ENCODE results near the gene DUOXA1.

DUOXA1 gene

GRCh38 chr15:45134046-45134445, 4.4 kb upstream of the DUOXA1 start:
- no peak for TF ChIP-seq CTCF (IDR thresholded peaks at IDR 0.05; ENCODE audit: control insufficient read depth, insufficient read depth, low read depth, low read length, missing control alignments)
- H3K4me3 ChIP-seq (ENCODE audit: control insufficient read depth, low read depth, low read length): no peak overlapping the region
- no peak for DNase-seq (ENCODE audit: low read depth)

GRCh38 chr15:45133561-45133920, 3.9 kb upstream of the DUOXA1 start:
- H3K4me3 ChIP-seq (ENCODE audit: control insufficient read depth, low read depth, low read length): no peak overlapping the region
- no peak for TF ChIP-seq CTCF (IDR thresholded peaks at IDR 0.05; ENCODE audit: control insufficient read depth, insufficient read depth, low read depth, low read length, missing control alignments)
- no peak for DNase-seq (ENCODE audit: low read depth)

GRCh38 chr15:45132844-45133560, 3.3 kb upstream of the DUOXA1 start:
- H3K4me3 ChIP-seq (ENCODE audit: control insufficient read depth, low read depth, low read length): no peak overlapping the region
- TF ChIP-seq CTCF (IDR thresholded peaks at IDR 0.05; ENCODE audit: control insufficient read depth, insufficient read depth, low read depth, low read length, missing control alignments): no peak

GRCh38 chr15:45131510-45131909, 1.8 kb upstream of the DUOXA1 start:
- no peak for DNase-seq (ENCODE audit: low read depth)
- TF ChIP-seq CTCF (IDR thresholded peaks at IDR 0.05; ENCODE audit: control insufficient read depth, insufficient read depth, low read depth, low read length, missing control alignments): no peak
- no peak overlapping the region for H3K4me3 ChIP-seq (ENCODE audit: control insufficient read depth, low read depth, low read length)

More at GRCh38 chr15:45132844-45133560, 3.3 kb upstream of the DUOXA1 start:
- DNase-seq (ENCODE audit: low read depth): no peak

GRCh38 chr15:45130291-45131000, 767 bp upstream of the DUOXA1 start:
- TF ChIP-seq CTCF (IDR thresholded peaks at IDR 0.05; ENCODE audit: control insufficient read depth, insufficient read depth, low read depth, low read length, missing control alignments): no peak
- no peak overlapping the region for H3K4me3 ChIP-seq (ENCODE audit: control insufficient read depth, low read depth, low read length)
- no peak for DNase-seq (ENCODE audit: low read depth)

- DNase-seq (ENCODE audit: low read depth): no peak
- H3K4me3 ChIP-seq (ENCODE audit: control insufficient read depth, low read depth, low read length): peak overlapping the region; percentile 5
- no peak for TF ChIP-seq CTCF (IDR thresholded peaks at IDR 0.05; ENCODE audit: control insufficient read depth, insufficient read depth, low read depth, low read length, missing control alignments)
These were observed 574 bp downstream of the DUOXA1 start for GRCh38 chr15:45128971-45129639.
